GM18861 (cell line): Measurements from ENCODE around the gene CSPG4.

Source experiments
- ATAC-seq: cut with Tn5 transposase; IDR thresholded peaks from one replicate; pipeline ENCODE4 v1.9.1; 2021; ENCODE audit not compliant: unreplicated experiment

The CSPG4 gene

GRCh38 chr15:75631935-75632334 lies 80.7 kb downstream of the CSPG4 start:
- no peak for ATAC-seq

GRCh38 chr15:75625542-75626347 lies 86.9 kb downstream of the CSPG4 start, which contains the start of gene SNUPN:
Gene SNUPN, minus strand, starts transcription at chr15:75625725. Its CDS starts 4,674 bp downstream, at chr15:75621051.
- peak; percentile 73 for ATAC-seq
